Fibroblast of the conjunctiva (primary cell): ENCODE results near the gene MAST1.
A peak's percentile ranks its signal among the peaks of the same experiment; 100 is the strongest.
"Not testable (repeated sequence)": the region's sequence is repeated elsewhere in the genome, so short reads cannot be mapped to it uniquely, and the experiment has no call there.

Experiments
- DNase-seq: peaks from one replicate; pipeline ENCODE4 v3.0.0-alpha.2; 2010; ENCODE audit warnings: low read depth

The MAST1 gene

GRCh38 chr19:12838182-12838885, at the start of gene MAST1:
Gene MAST1, plus strand, starts transcription at chr19:12838515. Its CDS starts 58 bp downstream, at chr19:12838573.
- no peak for DNase-seq

GRCh38 chr19:12788682-12789097, 49.6 kb upstream of the MAST1 start:
- DNase-seq, result peak; percentile 52

GRCh38 chr19:12789098-12789903, 49.0 kb upstream of the MAST1 start:
- DNase-seq, result no peak

- DNase-seq, result peak; percentile 93
Measured at GRCh38 chr19:12789904-12790619, 48.3 kb upstream of the MAST1 start.

- no peak for DNase-seq
Measured at GRCh38 chr19:12790628-12791344, 47.5 kb upstream of the MAST1 start.

GRCh38 chr19:12791345-12792050, 46.8 kb upstream of the MAST1 start, which contains the start of gene JUNB:
Gene JUNB, plus strand, starts transcription at chr19:12791486. Its CDS starts 286 bp downstream, at chr19:12791772.
- peak; percentile 96 for DNase-seq

GRCh38 chr19:12792051-12792852, 46.1 kb upstream of the MAST1 start:
- DNase-seq, result no peak

GRCh38 chr19:12792853-12793289, 45.4 kb upstream of the MAST1 start:
- DNase-seq, result no peak

- DNase-seq, result peak; percentile 90
Measured at GRCh38 chr19:12793290-12794195, 44.8 kb upstream of the MAST1 start.

- DNase-seq, result no peak
Measured at GRCh38 chr19:12794196-12794941, 43.9 kb upstream of the MAST1 start.

GRCh38 chr19:12794971-12795381, 43.3 kb upstream of the MAST1 start:
- DNase-seq, result no peak

GRCh38 chr19:12796146-12797071, 41.9 kb upstream of the MAST1 start:
- peak; percentile 62 for DNase-seq

- no peak for DNase-seq
Measured at GRCh38 chr19:12797141-12797587, 41.2 kb upstream of the MAST1 start.

- not testable (repeated sequence) for DNase-seq
Measured at GRCh38 chr19:12797607-12798006, 40.7 kb upstream of the MAST1 start.

- no peak for DNase-seq
Measured at GRCh38 chr19:12799742-12800465, 38.4 kb upstream of the MAST1 start.

- no peak for DNase-seq
Measured at GRCh38 chr19:12800466-12800770, 37.9 kb upstream of the MAST1 start.
